ENCODE measurements around the gene MBD3.

The MBD3 gene

DNA sequence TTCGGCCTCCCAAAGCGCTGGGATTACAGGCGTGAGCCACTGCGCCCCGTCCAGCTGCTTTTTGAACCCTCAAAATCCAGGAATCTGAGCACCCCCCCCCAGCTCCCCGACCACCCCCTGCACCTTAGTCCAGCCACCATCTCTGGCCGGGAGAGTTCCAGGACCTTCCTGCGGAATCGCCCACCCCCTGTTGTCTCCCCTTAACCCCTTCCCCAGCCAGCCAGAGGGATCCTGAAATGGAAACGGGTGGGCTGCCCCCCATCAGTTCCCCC is 772 bp upstream of the MBD3 start:
- peak overlapping the region; percentile 76 to 81 for H3K4me3 ChIP-seq (ENCODE audit: low read length in 2 of 2)
- H3K9me3 ChIP-seq (ENCODE audit: control insufficient read depth in 2 of 2, low read length in 2 of 2): no peaks in the 10 kb centered on the region
- H3K4me1 ChIP-seq (ENCODE audit: control insufficient read depth, insufficient read depth, low read length): peaks cover 23% of the 10 kb centered on the region
- peak overlapping the region in 1 of 2 donors; percentile 69 for H3K9ac ChIP-seq (ENCODE audit: low read length in 2 of 2)
- H3K27me3 ChIP-seq (ENCODE audit: control insufficient read depth in 1 of 2, insufficient read depth in 2 of 2, low read length in 2 of 2): no peaks in the 10 kb centered on the region
- H3K36me3 ChIP-seq (ENCODE audit: control insufficient read depth in 2 of 2, insufficient read depth in 2 of 2, low read length in 2 of 2): peaks cover 11 to 19% of the 10 kb centered on the region in 2 donors
- no peak overlapping the region for H3K27ac ChIP-seq (ENCODE audit: low read length)

DNA sequence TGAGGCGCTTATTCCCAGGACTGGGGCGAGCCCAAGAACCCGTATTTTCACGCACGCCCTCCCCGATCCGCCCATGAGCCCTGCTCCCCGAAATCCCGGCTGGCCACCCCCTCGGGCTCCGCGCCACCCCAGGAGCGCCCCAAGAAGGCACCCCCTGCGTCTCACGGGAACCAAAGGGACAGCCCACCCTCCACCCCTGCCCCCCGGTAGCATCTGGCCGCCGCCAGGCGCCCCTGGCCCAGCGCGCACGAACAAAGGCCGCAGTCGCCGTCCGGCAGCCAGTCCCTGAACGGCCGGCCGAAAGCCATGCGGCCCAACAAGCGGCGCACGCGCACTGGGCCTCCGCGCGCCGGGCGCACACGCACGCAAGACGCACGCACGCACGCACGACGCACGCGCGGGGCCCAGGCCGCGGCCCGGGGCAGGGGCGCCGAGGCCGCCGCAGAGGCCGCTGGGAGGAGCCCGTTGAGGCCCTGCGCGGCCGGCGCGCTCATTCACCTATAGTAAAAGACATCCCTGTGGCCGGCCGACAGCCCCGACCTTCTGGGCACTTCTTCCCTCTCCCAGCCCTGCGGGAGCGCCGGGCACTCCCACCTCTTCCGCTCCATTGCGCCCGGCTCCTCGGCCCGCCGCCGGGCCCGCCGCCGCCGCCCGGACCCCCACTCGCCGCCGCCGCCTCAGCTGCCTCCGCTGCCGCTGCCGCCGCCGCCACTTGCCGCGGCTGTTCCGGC is 476 bp downstream of the MBD3 start:
- Histone ChIP-seq H3K4me3 (ENCODE audit: low read length in 2 of 2) (peak overlapping the region; percentile 81 to 92), H3K4me1 (ENCODE audit: control insufficient read depth, insufficient read depth, low read length) (peaks cover 23% of the 10 kb centered on the region), H3K27ac (ENCODE audit: low read length) (peak overlapping the region; percentile 69), H3K27me3 (ENCODE audit: control insufficient read depth in 1 of 2, insufficient read depth in 2 of 2, low read length in 2 of 2) (no peaks in the 10 kb centered on the region), H3K36me3 (ENCODE audit: control insufficient read depth in 2 of 2, insufficient read depth in 2 of 2, low read length in 2 of 2) (peaks cover under 1 to 8% of the 10 kb centered on the region in 2 donors), H3K9me3 (ENCODE audit: control insufficient read depth in 2 of 2, low read length in 2 of 2) (no peaks in the 10 kb centered on the region), H3K9ac (ENCODE audit: low read length in 2 of 2) (peak overlapping the region; percentile 84 to 86)

DNA sequence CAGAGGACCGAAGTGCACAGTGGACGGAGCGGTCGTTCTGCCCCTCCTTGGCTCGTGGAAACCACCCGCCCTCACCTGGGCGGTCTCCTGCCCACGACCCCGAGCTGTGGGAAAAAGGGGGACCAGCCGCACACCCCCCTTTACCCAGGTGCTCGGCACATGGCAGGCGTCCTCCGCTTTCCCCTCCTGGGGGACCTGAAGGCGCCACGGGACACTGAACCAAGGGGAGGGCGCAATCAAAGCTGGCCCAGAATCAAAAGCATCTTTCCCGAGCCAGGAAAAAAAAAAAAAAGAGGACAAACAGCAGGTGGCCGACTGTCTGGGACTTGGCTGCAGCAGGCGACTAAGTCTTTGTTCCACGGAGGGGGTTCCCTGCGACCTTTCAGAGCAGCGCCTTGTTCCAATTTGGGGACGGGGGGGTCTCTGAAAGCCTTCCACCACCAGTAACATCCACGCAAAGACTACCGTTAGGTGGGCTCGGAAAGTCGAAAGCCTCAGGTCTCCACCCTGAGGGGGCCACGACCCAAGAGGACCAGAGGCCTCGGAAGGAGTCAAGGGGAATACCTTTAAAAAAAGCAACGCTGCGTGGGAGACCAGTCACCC is 1.1 kb downstream of the MBD3 start:
- Histone ChIP-seq H3K27ac (ENCODE audit: low read length) (peak overlapping the region; percentile 69), H3K9ac (ENCODE audit: low read length in 2 of 2) (peak overlapping the region; percentile 84 to 86), H3K4me1 (ENCODE audit: control insufficient read depth, insufficient read depth, low read length) (peaks cover 23% of the 10 kb centered on the region)

DNA sequence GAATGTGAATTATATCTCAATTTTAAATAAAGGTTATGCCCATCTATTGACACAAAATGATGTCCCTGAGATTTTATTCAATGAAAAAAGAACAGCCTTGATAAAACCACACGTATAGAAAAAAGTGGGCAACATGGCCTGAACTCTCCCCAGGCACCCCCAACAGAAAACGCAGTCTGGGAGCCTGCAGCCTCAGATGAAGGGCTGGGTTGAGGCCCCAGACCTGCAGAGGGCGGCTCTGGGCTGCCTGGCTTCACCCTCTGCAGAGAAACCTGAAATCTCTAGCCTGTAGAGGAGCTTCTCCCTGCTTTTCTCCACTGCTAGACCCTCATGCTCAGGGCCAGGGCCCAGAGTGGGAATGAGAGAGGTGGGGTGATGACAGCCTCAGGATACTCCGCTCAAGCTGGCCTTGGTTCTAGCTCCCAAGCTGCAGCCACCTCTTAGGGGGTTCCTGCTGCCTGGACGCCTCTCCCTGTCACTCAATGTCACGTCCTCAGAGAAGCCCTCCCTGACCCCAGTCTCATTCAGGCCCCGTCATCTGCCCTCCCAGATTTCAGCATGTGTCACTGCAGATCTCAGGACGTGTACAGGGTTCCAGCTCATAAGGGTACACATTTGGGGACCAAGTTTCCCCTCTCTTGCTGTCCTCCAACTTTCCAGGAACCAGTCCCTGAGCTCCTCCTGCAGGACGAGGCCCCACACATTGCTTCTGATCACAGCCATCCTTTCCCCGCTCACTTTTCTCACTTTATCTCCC is 1.8 kb downstream of the MBD3 start:
- H3K4me3 ChIP-seq (ENCODE audit: low read length in 2 of 2): peak overlapping the region; percentile 81 to 92

More for the DNA sequence above, 1.1 kb downstream of the MBD3 start:
- Histone ChIP-seq H3K36me3 (ENCODE audit: control insufficient read depth in 2 of 2, insufficient read depth in 2 of 2, low read length in 2 of 2) (peaks cover 0 to 5% of the 10 kb centered on the region in 2 donors), H3K9me3 (ENCODE audit: control insufficient read depth in 2 of 2, low read length in 2 of 2) (no peaks in the 10 kb centered on the region), H3K27me3 (ENCODE audit: control insufficient read depth in 1 of 2, insufficient read depth in 2 of 2, low read length in 2 of 2) (no peaks in the 10 kb centered on the region), H3K4me3 (ENCODE audit: low read length in 2 of 2) (peak overlapping the region; percentile 81 to 92)

DNA sequence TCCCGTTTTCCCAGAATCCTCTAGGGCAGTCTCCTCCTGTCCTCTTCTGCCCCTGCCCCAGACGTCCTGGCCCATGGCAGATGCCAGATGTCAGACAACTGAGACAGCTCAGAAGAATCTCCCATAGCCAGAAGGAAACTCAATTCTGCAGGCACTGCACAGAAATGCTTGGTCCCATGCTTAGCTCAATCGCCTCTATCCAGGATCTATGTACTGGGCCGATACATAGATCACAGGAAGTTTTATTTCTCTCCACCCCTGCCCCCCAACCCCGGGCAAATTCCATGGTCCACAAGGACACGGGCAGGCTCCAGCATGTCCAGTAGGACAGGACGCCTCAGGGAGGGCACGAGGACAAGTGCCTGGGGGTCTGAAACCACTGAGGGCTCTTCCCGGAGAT is 4.8 kb downstream of the MBD3 start:
- Histone ChIP-seq H3K27me3 (ENCODE audit: control insufficient read depth in 1 of 2, insufficient read depth in 2 of 2, low read length in 2 of 2) (no peaks in the 10 kb centered on the region), H3K27ac (ENCODE audit: low read length) (no peak overlapping the region), H3K9ac (ENCODE audit: low read length in 2 of 2) (peak overlapping the region in 1 of 2 donors; percentile 27), H3K4me3 (ENCODE audit: low read length in 2 of 2) (no peak overlapping the region), H3K4me1 (ENCODE audit: control insufficient read depth, insufficient read depth, low read length) (peaks cover 18% of the 10 kb centered on the region), H3K36me3 (ENCODE audit: control insufficient read depth in 2 of 2, insufficient read depth in 2 of 2, low read length in 2 of 2) (peaks cover 0 to 13% of the 10 kb centered on the region in 2 donors), H3K9me3 (ENCODE audit: control insufficient read depth in 2 of 2, low read length in 2 of 2) (no peaks in the 10 kb centered on the region)

More for the DNA sequence above, 1.8 kb downstream of the MBD3 start:
- Histone ChIP-seq H3K36me3 (ENCODE audit: control insufficient read depth in 2 of 2, insufficient read depth in 2 of 2, low read length in 2 of 2) (peaks cover 0 to 6% of the 10 kb centered on the region in 2 donors), H3K9ac (ENCODE audit: low read length in 2 of 2) (peak overlapping the region; percentile 55 to 86), H3K9me3 (ENCODE audit: control insufficient read depth in 2 of 2, low read length in 2 of 2) (no peaks in the 10 kb centered on the region), H3K4me1 (ENCODE audit: control insufficient read depth, insufficient read depth, low read length) (peaks cover 23% of the 10 kb centered on the region), H3K27me3 (ENCODE audit: control insufficient read depth in 1 of 2, insufficient read depth in 2 of 2, low read length in 2 of 2) (no peaks in the 10 kb centered on the region), H3K27ac (ENCODE audit: low read length) (no peak overlapping the region)

DNA sequence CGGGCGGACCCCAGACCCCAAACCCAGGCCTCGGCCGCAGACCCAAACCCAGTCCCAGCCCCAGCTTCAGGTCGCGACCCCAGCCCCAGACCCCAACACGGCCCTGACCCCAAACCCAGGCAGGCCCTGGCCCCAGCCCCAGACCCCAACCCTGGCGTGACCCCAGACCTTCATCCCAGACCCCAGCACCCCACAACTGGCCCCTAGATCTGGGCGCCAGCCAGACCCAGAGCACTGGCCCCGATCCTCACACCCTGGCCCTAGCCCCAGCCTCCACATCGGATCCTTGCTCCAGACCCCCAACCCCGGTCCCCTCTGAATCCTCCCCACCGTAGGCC is 7.5 kb downstream of the MBD3 start:
- Histone ChIP-seq H3K9ac (ENCODE audit: low read length in 2 of 2) (no peak overlapping the region), H3K27me3 (ENCODE audit: control insufficient read depth in 1 of 2, insufficient read depth in 2 of 2, low read length in 2 of 2) (no peaks in the 10 kb centered on the region), H3K9me3 (ENCODE audit: control insufficient read depth in 2 of 2, low read length in 2 of 2) (no peaks in the 10 kb centered on the region), H3K27ac (ENCODE audit: low read length) (no peak overlapping the region), H3K4me3 (ENCODE audit: low read length in 2 of 2) (no peak overlapping the region), H3K4me1 (ENCODE audit: control insufficient read depth, insufficient read depth, low read length) (peaks cover 2% of the 10 kb centered on the region), H3K36me3 (ENCODE audit: control insufficient read depth in 2 of 2, insufficient read depth in 2 of 2, low read length in 2 of 2) (peaks cover 11 to 33% of the 10 kb centered on the region in 2 donors)

DNA sequence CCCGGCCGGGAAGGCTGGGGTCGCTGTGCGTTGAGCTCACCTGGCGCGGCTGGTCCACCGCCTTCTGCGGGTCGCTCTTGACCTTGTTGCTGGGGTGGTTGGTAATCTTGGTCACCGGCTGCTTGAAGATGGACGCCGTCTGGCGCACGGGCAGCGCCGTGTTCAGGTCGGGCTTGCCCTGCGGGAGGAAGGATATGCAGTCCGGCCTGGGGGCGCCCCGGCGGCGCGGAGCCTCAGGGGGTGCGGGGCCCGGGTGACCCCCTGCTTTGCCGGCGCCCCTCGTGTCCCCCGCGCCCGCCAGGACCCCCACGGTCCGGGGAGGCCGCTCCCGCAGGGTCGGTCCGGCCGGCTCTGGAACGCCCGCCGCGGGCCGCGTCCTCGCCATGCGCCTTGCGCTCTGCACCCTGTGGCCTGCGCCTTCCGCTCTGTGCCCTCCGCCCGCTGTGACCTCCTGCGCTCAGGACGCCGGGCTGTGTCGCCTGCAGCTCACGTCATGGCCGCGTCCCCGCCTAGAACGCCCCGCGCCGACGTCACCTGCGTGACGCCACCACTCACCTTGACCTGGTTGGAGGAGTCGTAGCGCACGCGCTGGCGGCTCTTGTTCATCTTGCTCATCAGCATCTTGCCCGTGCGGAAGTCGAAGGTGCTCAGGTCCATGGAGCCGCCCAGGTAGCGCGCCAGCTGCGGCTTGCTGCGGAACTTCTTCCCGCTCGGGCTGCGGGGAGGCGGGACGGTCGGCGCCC is 8.0 kb downstream of the MBD3 start:
- Histone ChIP-seq H3K36me3 (ENCODE audit: control insufficient read depth in 2 of 2, insufficient read depth in 2 of 2, low read length in 2 of 2) (peaks cover 12 to 36% of the 10 kb centered on the region in 2 donors), H3K27ac (ENCODE audit: low read length) (no peak overlapping the region), H3K27me3 (ENCODE audit: control insufficient read depth in 1 of 2, insufficient read depth in 2 of 2, low read length in 2 of 2) (no peaks in the 10 kb centered on the region), H3K9me3 (ENCODE audit: control insufficient read depth in 2 of 2, low read length in 2 of 2) (no peaks in the 10 kb centered on the region), H3K4me3 (ENCODE audit: low read length in 2 of 2) (no peak overlapping the region), H3K4me1 (ENCODE audit: control insufficient read depth, insufficient read depth, low read length) (no peaks in the 10 kb centered on the region), H3K9ac (ENCODE audit: low read length in 2 of 2) (no peak overlapping the region)

DNA sequence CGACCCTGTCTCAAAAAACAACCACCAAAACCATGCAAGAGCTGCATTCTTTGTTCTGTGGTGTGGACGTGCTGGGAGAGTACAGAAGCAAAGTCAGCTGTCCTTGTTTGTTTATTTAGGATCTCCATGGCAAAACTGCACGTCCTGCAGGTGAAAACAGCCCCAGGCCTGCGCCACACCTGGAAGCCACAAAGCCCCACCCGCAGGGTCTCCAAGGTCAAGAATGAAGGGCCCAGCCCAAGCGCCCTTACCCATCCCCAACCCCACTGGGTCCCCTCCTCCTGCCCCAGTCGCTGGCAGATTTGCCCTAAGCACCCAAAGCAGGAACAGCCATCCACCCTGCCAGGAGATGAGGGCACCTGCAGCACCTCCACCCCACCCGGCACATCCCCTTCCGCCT is 10.5 kb downstream of the MBD3 start:
- H3K4me3 ChIP-seq (ENCODE audit: low read length in 2 of 2): no peak overlapping the region
- H3K36me3 ChIP-seq (ENCODE audit: control insufficient read depth in 2 of 2, insufficient read depth in 2 of 2, low read length in 2 of 2): peaks cover 12 to 41% of the 10 kb centered on the region in 2 donors
- no peaks in the 10 kb centered on the region for H3K27me3 ChIP-seq (ENCODE audit: control insufficient read depth in 1 of 2, insufficient read depth in 2 of 2, low read length in 2 of 2)
- no peaks in the 10 kb centered on the region for H3K4me1 ChIP-seq (ENCODE audit: control insufficient read depth, insufficient read depth, low read length)
- H3K9ac ChIP-seq (ENCODE audit: low read length in 2 of 2): no peak overlapping the region
- H3K27ac ChIP-seq (ENCODE audit: low read length): no peak overlapping the region
- H3K9me3 ChIP-seq (ENCODE audit: control insufficient read depth in 2 of 2, low read length in 2 of 2): no peaks in the 10 kb centered on the region

DNA sequence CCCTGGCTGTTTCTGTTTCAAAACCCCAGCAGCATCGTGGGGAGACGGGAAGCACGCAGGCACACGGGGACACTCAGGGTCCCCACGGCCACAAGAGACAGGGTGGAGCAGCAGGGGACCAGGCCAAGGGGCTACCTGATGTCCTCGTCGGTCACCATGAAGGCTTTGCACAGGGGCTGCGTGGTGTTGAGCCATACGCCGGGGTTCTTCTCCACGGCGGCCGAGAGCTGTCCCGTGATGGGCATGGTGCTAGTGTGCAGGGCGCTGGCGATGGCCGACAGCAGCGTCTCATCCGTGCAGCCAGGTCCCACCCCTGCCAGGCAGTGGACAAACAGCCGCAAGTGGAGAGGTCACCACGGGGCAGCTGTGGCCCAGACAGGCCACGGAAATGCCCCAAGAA is 11.7 kb downstream of the MBD3 start:
- Histone ChIP-seq H3K4me3 (ENCODE audit: low read length in 2 of 2) (no peak overlapping the region), H3K9me3 (ENCODE audit: control insufficient read depth in 2 of 2, low read length in 2 of 2) (no peaks in the 10 kb centered on the region), H3K27ac (ENCODE audit: low read length) (no peak overlapping the region), H3K4me1 (ENCODE audit: control insufficient read depth, insufficient read depth, low read length) (no peaks in the 10 kb centered on the region), H3K36me3 (ENCODE audit: control insufficient read depth in 2 of 2, insufficient read depth in 2 of 2, low read length in 2 of 2) (peaks cover 12 to 45% of the 10 kb centered on the region in 2 donors), H3K9ac (ENCODE audit: low read length in 2 of 2) (no peak overlapping the region), H3K27me3 (ENCODE audit: control insufficient read depth in 1 of 2, insufficient read depth in 2 of 2, low read length in 2 of 2) (no peaks in the 10 kb centered on the region)

DNA sequence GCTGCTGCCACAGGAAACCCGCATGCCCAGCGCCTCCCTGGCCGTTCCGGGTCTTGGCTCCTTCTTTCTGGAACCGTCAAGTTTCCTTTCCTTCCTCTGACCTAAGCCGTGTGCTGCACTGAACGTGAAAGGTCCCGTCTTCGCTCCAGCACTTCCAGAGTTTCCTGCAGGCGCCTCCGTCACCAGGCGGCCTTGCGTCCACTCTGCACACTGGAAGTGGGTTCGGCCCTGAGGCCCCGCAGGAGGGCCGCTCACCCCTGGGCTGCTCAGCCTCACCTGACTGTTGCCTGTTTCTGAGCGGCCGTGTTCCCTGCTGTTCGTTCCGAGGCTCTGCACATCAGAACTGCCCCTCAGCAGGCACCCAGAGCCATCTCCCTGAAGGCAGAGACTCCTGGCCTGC is 12.3 kb downstream of the MBD3 start:
- H3K4me1 ChIP-seq (ENCODE audit: control insufficient read depth, insufficient read depth, low read length): no peaks in the 10 kb centered on the region
- H3K27ac ChIP-seq (ENCODE audit: low read length): no peak overlapping the region
- H3K36me3 ChIP-seq (ENCODE audit: control insufficient read depth in 2 of 2, insufficient read depth in 2 of 2, low read length in 2 of 2): peaks cover 12 to 43% of the 10 kb centered on the region in 2 donors
- no peaks in the 10 kb centered on the region for H3K27me3 ChIP-seq (ENCODE audit: control insufficient read depth in 1 of 2, insufficient read depth in 2 of 2, low read length in 2 of 2)
- no peak overlapping the region for H3K9ac ChIP-seq (ENCODE audit: low read length in 2 of 2)
- H3K4me3 ChIP-seq (ENCODE audit: low read length in 2 of 2): no peak overlapping the region
- H3K9me3 ChIP-seq (ENCODE audit: control insufficient read depth in 2 of 2, low read length in 2 of 2): no peaks in the 10 kb centered on the region
